Measurements from ENCODE around the gene SLC22A31. TPM values are rescaled to one million over a fixed set of nuclear protein-coding genes. Genes with fewer than 3 reads are reported as not detected.

The SLC22A31 gene
- total RNA-seq, 1 donor from 2014 or later: not detected

GRCh38 chr16:89184677-89184932 lies 15.7 kb downstream of the SLC22A31 start:
- Mint-ChIP-seq H3K9me3 (ENCODE audit: unreplicated experiment) (no peaks in the 10 kb centered on the region), H3K36me3 (ENCODE audit: unreplicated experiment) (no peaks in the 10 kb centered on the region), H3K27ac (ENCODE audit: unreplicated experiment) (no peak overlapping the region), H3K4me1 (ENCODE audit: unreplicated experiment) (no peaks in the 10 kb centered on the region), H3K4me3 (ENCODE audit: unreplicated experiment) (no peak overlapping the region), H3K27me3 (ENCODE audit: unreplicated experiment) (no peaks in the 10 kb centered on the region)
- TF ChIP-seq, protein P1, sequence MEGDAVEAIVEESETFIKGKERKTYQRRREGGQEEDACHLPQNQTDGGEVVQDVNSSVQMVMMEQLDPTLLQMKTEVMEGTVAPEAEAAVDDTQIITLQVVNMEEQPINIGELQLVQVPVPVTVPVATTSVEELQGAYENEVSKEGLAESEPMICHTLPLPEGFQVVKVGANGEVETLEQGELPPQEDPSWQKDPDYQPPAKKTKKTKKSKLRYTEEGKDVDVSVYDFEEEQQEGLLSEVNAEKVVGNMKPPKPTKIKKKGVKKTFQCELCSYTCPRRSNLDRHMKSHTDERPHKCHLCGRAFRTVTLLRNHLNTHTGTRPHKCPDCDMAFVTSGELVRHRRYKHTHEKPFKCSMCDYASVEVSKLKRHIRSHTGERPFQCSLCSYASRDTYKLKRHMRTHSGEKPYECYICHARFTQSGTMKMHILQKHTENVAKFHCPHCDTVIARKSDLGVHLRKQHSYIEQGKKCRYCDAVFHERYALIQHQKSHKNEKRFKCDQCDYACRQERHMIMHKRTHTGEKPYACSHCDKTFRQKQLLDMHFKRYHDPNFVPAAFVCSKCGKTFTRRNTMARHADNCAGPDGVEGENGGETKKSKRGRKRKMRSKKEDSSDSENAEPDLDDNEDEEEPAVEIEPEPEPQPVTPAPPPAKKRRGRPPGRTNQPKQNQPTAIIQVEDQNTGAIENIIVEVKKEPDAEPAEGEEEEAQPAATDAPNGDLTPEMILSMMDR (IDR thresholded peaks at IDR 0.05): no peak
- DNase-seq (ENCODE audit: extremely low spot score, unreplicated experiment): no peak

GRCh38 chr16:89183975-89184676 lies 16.2 kb downstream of the SLC22A31 start:
- TF ChIP-seq, protein P1 (IDR thresholded peaks at IDR 0.05): no peak
- no peaks in the 10 kb centered on the region for H3K9me3 Mint-ChIP-seq (ENCODE audit: unreplicated experiment)
- H3K27ac Mint-ChIP-seq (ENCODE audit: unreplicated experiment): no peak overlapping the region
- no peak overlapping the region for H3K4me3 Mint-ChIP-seq (ENCODE audit: unreplicated experiment)
- no peaks in the 10 kb centered on the region for H3K27me3 Mint-ChIP-seq (ENCODE audit: unreplicated experiment)
- no peaks in the 10 kb centered on the region for H3K36me3 Mint-ChIP-seq (ENCODE audit: unreplicated experiment)
- no peaks in the 10 kb centered on the region for H3K4me1 Mint-ChIP-seq (ENCODE audit: unreplicated experiment)
- DNase-seq (ENCODE audit: extremely low spot score, unreplicated experiment): no peak

DNA sequence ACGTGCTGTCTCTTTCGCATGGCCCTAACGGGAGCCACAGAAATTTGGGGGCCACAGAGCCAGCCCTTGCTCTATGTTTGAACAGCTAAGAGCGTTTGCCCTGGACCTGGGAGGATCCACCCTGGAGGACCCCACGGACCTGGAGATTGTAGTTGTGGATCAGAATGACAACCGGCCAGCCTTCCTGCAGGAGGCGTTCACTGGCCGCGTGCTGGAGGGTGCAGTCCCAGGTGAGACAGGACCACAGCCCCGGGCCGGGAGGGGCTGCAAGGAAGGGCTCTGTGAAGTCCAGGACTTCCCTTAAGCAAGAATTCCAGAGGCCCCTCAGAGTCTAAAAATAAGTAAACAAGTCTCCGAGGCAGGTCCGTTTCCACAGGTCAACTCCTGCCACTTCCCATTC lies 16.9 kb downstream of the SLC22A31 start:
- no peak overlapping the region for H3K27ac Mint-ChIP-seq (ENCODE audit: unreplicated experiment)
- TF ChIP-seq, protein P1 (IDR thresholded peaks at IDR 0.05): no peak
- H3K36me3 Mint-ChIP-seq (ENCODE audit: unreplicated experiment): no peaks in the 10 kb centered on the region
- H3K4me3 Mint-ChIP-seq (ENCODE audit: unreplicated experiment): no peak overlapping the region
- no peaks in the 10 kb centered on the region for H3K9me3 Mint-ChIP-seq (ENCODE audit: unreplicated experiment)
- no peaks in the 10 kb centered on the region for H3K27me3 Mint-ChIP-seq (ENCODE audit: unreplicated experiment)
- no peaks in the 10 kb centered on the region for H3K4me1 Mint-ChIP-seq (ENCODE audit: unreplicated experiment)
- DNase-seq (ENCODE audit: extremely low spot score, unreplicated experiment): no peak

DNA sequence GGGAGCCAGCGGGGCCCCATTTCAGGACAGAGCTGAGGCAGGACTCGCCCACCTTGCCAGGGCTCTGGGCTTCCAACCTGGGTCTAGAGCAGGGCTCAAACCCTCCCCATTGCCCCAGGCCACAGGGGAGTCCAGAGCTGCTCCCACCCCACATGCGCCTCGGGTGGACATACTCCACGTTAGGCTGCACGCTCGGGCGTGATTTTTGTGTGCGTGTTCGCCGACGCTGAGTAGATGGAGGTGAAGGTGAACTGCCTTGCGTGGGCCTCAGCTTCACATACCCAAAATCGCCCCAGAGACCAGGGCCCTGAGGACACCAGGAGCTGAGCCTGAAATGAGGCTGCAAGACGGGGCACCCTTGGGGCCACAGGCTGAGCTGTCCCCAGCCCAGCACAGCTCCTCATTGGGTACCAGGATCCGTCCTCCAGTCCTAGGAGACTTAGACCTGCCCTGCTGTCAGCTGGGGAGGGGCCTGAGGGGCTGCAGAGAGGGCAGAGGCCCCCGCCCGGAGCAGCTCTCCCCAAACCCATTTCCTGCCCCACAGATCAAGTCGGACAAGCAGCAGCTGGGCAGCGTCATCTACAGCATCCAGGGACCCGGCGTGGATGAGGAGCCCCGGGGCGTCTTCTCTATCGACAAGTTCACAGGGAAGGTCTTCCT lies 20.6 kb downstream of the SLC22A31 start:
- H3K4me3 Mint-ChIP-seq (ENCODE audit: unreplicated experiment): no peak overlapping the region
- DNase-seq (ENCODE audit: extremely low spot score, unreplicated experiment): no peak
- peaks cover 2% of the 10 kb centered on the region for H3K4me1 Mint-ChIP-seq (ENCODE audit: unreplicated experiment)
- TF ChIP-seq, protein P1 (IDR thresholded peaks at IDR 0.05): no peak
- H3K27me3 Mint-ChIP-seq (ENCODE audit: unreplicated experiment): no peaks in the 10 kb centered on the region
- no peak overlapping the region for H3K27ac Mint-ChIP-seq (ENCODE audit: unreplicated experiment)
- H3K36me3 Mint-ChIP-seq (ENCODE audit: unreplicated experiment): no peaks in the 10 kb centered on the region
- no peaks in the 10 kb centered on the region for H3K9me3 Mint-ChIP-seq (ENCODE audit: unreplicated experiment)

GRCh38 chr16:89179148-89179484 lies 21.2 kb downstream of the SLC22A31 start:
- peaks cover 5% of the 10 kb centered on the region for H3K4me1 Mint-ChIP-seq (ENCODE audit: unreplicated experiment)
- no peak overlapping the region for H3K4me3 Mint-ChIP-seq (ENCODE audit: unreplicated experiment)
- no peaks in the 10 kb centered on the region for H3K9me3 Mint-ChIP-seq (ENCODE audit: unreplicated experiment)
- H3K27ac Mint-ChIP-seq (ENCODE audit: unreplicated experiment): no peak overlapping the region
- DNase-seq (ENCODE audit: extremely low spot score, unreplicated experiment): no peak
- H3K27me3 Mint-ChIP-seq (ENCODE audit: unreplicated experiment): no peaks in the 10 kb centered on the region
- H3K36me3 Mint-ChIP-seq (ENCODE audit: unreplicated experiment): no peaks in the 10 kb centered on the region
- TF ChIP-seq, protein P1 (IDR thresholded peaks at IDR 0.05): no peak
